OCI-LY7 (cell line): ENCODE data around the gene EHD4.

Experiments used
- EZH2phosphoT487 ChIP-seq: fragments of 200-600 bp; sonication (generic); IDR thresholded peaks from 2 replicates; pipeline ENCODE4 v1.6.1; 2018; ENCODE audit warnings: low read depth, borderline replicate concordance, mild to moderate bottlenecking, mixed run types, antibody characterized with exemption, low read length, moderate library complexity, mixed read lengths
- TF ChIP-seq, protein P1 (sequence below): fragments of 200-600 bp; sonication (generic); conservative IDR thresholded peaks from 2 replicates; pipeline ENCODE4 v1.5.1; 2014; ENCODE audit warnings: mild to moderate bottlenecking, antibody characterized with exemption, low read length, moderate library complexity, mixed read lengths

DNA sequence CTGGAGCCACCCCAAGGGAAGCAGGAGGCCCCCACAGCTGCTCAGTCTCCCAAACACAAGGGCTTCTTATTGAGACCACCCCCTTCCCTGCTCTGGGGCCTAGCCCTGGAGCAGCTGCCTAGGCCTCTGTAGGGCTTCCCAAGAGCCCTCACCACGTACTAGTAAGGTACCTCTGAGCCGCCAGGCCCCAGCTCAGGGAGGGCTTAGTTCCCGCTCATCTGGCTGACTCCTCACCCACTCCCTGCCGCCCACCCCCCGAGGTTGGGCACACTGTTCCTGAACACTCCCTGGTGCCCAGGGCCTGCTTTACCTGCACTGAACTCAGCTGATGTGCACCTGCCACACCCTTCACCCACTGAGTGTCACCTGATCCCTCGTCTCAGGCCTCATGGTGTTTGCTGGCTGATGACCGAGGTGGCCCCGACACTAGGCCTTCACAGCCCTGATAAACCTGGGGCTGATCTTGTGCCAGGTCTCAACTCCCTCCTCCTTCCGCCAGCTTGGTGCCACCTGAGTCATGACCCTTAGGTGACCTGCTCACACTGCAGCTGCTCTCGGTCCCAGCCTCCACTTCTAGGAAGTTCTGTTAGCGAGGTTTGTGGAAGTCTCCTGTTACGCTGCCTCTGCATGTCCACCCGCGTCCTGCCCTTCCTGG lies 60.5 kb downstream of the EHD4 start:
- TF ChIP-seq, protein P1, sequence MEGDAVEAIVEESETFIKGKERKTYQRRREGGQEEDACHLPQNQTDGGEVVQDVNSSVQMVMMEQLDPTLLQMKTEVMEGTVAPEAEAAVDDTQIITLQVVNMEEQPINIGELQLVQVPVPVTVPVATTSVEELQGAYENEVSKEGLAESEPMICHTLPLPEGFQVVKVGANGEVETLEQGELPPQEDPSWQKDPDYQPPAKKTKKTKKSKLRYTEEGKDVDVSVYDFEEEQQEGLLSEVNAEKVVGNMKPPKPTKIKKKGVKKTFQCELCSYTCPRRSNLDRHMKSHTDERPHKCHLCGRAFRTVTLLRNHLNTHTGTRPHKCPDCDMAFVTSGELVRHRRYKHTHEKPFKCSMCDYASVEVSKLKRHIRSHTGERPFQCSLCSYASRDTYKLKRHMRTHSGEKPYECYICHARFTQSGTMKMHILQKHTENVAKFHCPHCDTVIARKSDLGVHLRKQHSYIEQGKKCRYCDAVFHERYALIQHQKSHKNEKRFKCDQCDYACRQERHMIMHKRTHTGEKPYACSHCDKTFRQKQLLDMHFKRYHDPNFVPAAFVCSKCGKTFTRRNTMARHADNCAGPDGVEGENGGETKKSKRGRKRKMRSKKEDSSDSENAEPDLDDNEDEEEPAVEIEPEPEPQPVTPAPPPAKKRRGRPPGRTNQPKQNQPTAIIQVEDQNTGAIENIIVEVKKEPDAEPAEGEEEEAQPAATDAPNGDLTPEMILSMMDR = no peak
- no peak for TF ChIP-seq EZH2phosphoT487
